ENCODE measurements around the gene POC1A.

POC1A gene

DNA sequence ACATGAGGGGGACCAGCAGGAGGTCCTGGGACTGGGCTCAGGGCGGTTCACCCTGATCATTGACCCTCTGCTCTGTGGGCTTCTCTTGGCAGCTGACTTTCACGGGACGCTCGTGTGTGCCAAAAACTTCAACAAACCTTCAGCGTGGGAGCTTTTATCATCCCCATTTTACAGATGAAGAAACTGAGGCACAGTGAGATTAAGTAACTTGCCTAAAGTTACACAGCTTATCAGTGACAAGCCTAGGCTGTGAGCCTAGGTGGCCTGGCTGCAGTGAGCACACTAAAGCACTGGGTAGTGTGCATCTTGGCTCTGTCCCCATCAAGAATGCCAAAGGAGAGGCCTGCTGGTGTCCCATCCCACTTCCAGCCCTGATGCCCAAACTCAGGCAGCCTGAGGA lies 74.3 kb downstream of the POC1A start:
- Histone ChIP-seq H4K20me1 (ENCODE audit: control insufficient read depth, insufficient read depth, low read depth, low read length) (no peaks in the 10 kb centered on the region), H3K4me2 (ENCODE audit: low read length) (no peak overlapping the region), H3K4me1 (ENCODE audit: control insufficient read depth, low read length) (no peaks in the 10 kb centered on the region), H3K4me3 (ENCODE audit: low read length) (no peak overlapping the region), H3K9me2 (replicated peaks; ENCODE audit: control insufficient read depth, low read length) (no peaks in the 10 kb centered on the region), H3K9me3 (ENCODE audit: control insufficient read depth, insufficient read depth, low read length) (no peaks in the 10 kb centered on the region), H3K27ac (ENCODE audit: low read depth, low read length) (no peak overlapping the region), H3F3A (ENCODE audit: control insufficient read depth, insufficient read depth) (no peaks in the 10 kb centered on the region), H3K79me2 (ENCODE audit: control insufficient read depth, low read length) (no peaks in the 10 kb centered on the region), H3K36me3 (ENCODE audit: control insufficient read depth, low read length) (peaks cover 3% of the 10 kb centered on the region; the same call in 1 of the 2 replicates), H3K27me3 (ENCODE audit: control insufficient read depth, low read length) (no peaks in the 10 kb centered on the region)
- TF ChIP-seq, protein P1, sequence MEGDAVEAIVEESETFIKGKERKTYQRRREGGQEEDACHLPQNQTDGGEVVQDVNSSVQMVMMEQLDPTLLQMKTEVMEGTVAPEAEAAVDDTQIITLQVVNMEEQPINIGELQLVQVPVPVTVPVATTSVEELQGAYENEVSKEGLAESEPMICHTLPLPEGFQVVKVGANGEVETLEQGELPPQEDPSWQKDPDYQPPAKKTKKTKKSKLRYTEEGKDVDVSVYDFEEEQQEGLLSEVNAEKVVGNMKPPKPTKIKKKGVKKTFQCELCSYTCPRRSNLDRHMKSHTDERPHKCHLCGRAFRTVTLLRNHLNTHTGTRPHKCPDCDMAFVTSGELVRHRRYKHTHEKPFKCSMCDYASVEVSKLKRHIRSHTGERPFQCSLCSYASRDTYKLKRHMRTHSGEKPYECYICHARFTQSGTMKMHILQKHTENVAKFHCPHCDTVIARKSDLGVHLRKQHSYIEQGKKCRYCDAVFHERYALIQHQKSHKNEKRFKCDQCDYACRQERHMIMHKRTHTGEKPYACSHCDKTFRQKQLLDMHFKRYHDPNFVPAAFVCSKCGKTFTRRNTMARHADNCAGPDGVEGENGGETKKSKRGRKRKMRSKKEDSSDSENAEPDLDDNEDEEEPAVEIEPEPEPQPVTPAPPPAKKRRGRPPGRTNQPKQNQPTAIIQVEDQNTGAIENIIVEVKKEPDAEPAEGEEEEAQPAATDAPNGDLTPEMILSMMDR (IDR thresholded peaks at IDR 0.05; ENCODE audit: low read depth, low read length, poor library complexity, severe bottlenecking): no peak
- no peak for TF ChIP-seq EZH2phosphoT487 (IDR thresholded peaks at IDR 0.05; ENCODE audit: borderline replicate concordance, low read length)

GRCh38 chr3:52078781-52079560 lies 75.3 kb downstream of the POC1A start:
- no peaks in the 10 kb centered on the region for H3K4me1 ChIP-seq (ENCODE audit: control insufficient read depth, low read length)
- no peaks in the 10 kb centered on the region for H3K27me3 ChIP-seq (ENCODE audit: control insufficient read depth, low read length)
- no peak overlapping the region for H3K4me3 ChIP-seq (ENCODE audit: low read length)
- no peaks in the 10 kb centered on the region for H3F3A ChIP-seq (ENCODE audit: control insufficient read depth, insufficient read depth)
- no peak overlapping the region for H3K4me2 ChIP-seq (ENCODE audit: low read length)
- TF ChIP-seq EZH2phosphoT487 (IDR thresholded peaks at IDR 0.05; ENCODE audit: borderline replicate concordance, low read length): no peak
- TF ChIP-seq, protein P1 (IDR thresholded peaks at IDR 0.05; ENCODE audit: low read depth, low read length, poor library complexity, severe bottlenecking): no peak
- no peaks in the 10 kb centered on the region for H4K20me1 ChIP-seq (ENCODE audit: control insufficient read depth, insufficient read depth, low read depth, low read length)
- H3K9me2 ChIP-seq (replicated peaks; ENCODE audit: control insufficient read depth, low read length): no peaks in the 10 kb centered on the region
- no peaks in the 10 kb centered on the region for H3K9me3 ChIP-seq (ENCODE audit: control insufficient read depth, insufficient read depth, low read length)
- no peaks in the 10 kb centered on the region for H3K79me2 ChIP-seq (ENCODE audit: control insufficient read depth, low read length)
- peaks cover 3% of the 10 kb centered on the region for H3K36me3 ChIP-seq (ENCODE audit: control insufficient read depth, low read length)
- H3K27ac ChIP-seq (ENCODE audit: low read depth, low read length): no peak overlapping the region

- TF ChIP-seq EZH2phosphoT487 (IDR thresholded peaks at IDR 0.05; ENCODE audit: borderline replicate concordance, low read length): no peak
- TF ChIP-seq, protein P1 (IDR thresholded peaks at IDR 0.05; ENCODE audit: low read depth, low read length, poor library complexity, severe bottlenecking): no peak
- no peaks in the 10 kb centered on the region for H3K79me2 ChIP-seq (ENCODE audit: control insufficient read depth, low read length)
- H3K27me3 ChIP-seq (ENCODE audit: control insufficient read depth, low read length): no peaks in the 10 kb centered on the region
- H3K36me3 ChIP-seq (ENCODE audit: control insufficient read depth, low read length): peaks cover 3% of the 10 kb centered on the region
- no peaks in the 10 kb centered on the region for H3K9me2 ChIP-seq (replicated peaks; ENCODE audit: control insufficient read depth, low read length)
- no peaks in the 10 kb centered on the region for H4K20me1 ChIP-seq (ENCODE audit: control insufficient read depth, insufficient read depth, low read depth, low read length)
- no peak overlapping the region for H3K27ac ChIP-seq (ENCODE audit: low read depth, low read length)
- no peak overlapping the region for H3K4me3 ChIP-seq (ENCODE audit: low read length)
- H3K9me3 ChIP-seq (ENCODE audit: control insufficient read depth, insufficient read depth, low read length): no peaks in the 10 kb centered on the region
- H3K4me2 ChIP-seq (ENCODE audit: low read length): no peak overlapping the region
- H3F3A ChIP-seq (ENCODE audit: control insufficient read depth, insufficient read depth): no peaks in the 10 kb centered on the region
- no peaks in the 10 kb centered on the region for H3K4me1 ChIP-seq (ENCODE audit: control insufficient read depth, low read length)
Measured at GRCh38 chr3:52077925-52078324, 76.3 kb downstream of the POC1A start.
